GM18951 (cell line): ENCODE results near the gene ZNF365.
"Not testable (repeated sequence)": the region's sequence is repeated elsewhere in the genome, so short reads cannot be mapped to it uniquely, and the experiment has no call there.

Source experiments
- POLR2A ChIP-seq: IDR thresholded peaks from 4 replicates; pipeline ENCODE4 v1.6.1; 2011; ENCODE audit warnings: mild to moderate bottlenecking; ENCODE audit not compliant: insufficient read length, insufficient read depth; ENCODE audit errors: extremely low read depth
- in situ Hi-C: fragments of 300-500 bp; cut with MboI; formaldehyde crosslinking; loops from one replicate; pipeline ENCODE4 v1.12.0; 2022; ENCODE audit warnings: low sequenced_read_pairs, mixed read lengths, inconsistent platforms; ENCODE audit not compliant: unreplicated experiment

Gene ZNF365

GRCh38 chr10:62352356-62352970 is 21.7 kb upstream of the ZNF365 start:
- in situ Hi-C loops: no loop called here
- no peak for TF ChIP-seq POLR2A

- in situ Hi-C loops: no loop called here
- TF ChIP-seq POLR2A: no peak
Measured at GRCh38 chr10:62354916-62355315, 19.3 kb upstream of the ZNF365 start.

GRCh38 chr10:62356447-62356846 is 17.7 kb upstream of the ZNF365 start:
- in situ Hi-C loops: no loop called here
- TF ChIP-seq POLR2A: no peak

- in situ Hi-C loops: not testable (repeated sequence)
Measured at GRCh38 chr10:62358151-62358550, 16.0 kb upstream of the ZNF365 start.

- in situ Hi-C loops: no loop called here
- no peak for TF ChIP-seq POLR2A
Measured at GRCh38 chr10:62373639-62373994, 552 bp upstream of the ZNF365 start.

- TF ChIP-seq POLR2A: no peak
- in situ Hi-C loops: no loop called here
Measured at GRCh38 chr10:62374862-62375710, 917 bp downstream of the ZNF365 start.

GRCh38 chr10:62376071-62377025 is 2.2 kb downstream of the ZNF365 start:
- TF ChIP-seq POLR2A: no peak
- in situ Hi-C loops: no loop called here

DNA sequence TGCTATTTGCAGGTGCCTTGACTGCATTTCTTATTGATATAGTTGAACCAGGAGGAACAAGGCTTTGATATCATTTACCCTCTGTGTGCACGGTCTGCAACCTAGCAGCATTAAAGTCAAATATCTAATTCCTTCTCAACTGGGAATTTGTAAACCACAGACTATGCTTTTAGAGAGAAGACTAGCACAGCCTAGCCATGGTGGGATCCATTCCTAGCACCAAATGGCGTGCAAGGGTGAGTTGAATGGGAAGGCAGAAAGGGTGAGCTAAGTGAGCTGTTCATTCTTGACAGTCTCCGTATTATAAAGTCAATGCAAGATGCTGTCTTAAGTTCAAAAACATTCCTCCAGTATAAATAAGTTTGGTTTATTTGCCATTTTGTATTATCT is 2.9 kb downstream of the ZNF365 start:
- in situ Hi-C loops: no loop called here
- no peak for TF ChIP-seq POLR2A

DNA sequence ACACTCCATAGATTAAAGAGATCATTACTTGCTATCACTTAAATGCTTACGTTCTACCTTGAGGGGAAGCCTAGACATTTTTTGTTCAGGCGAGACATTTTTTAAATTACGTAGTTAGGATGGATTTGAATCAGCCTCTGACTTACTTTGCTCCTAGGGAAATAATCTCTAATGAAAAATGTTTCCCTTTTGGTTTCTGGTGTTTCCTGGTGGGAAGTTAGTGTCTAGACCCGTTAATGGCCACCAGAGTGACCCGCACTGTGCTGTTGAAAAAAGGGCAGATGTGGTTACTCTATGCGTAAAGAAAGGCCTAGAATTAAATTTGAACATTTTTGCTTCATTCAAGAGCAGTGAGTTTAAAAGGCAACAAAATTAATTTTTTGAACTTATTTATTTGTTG is 3.8 kb downstream of the ZNF365 start:
- no peak for TF ChIP-seq POLR2A
- in situ Hi-C loops: no loop called here

DNA sequence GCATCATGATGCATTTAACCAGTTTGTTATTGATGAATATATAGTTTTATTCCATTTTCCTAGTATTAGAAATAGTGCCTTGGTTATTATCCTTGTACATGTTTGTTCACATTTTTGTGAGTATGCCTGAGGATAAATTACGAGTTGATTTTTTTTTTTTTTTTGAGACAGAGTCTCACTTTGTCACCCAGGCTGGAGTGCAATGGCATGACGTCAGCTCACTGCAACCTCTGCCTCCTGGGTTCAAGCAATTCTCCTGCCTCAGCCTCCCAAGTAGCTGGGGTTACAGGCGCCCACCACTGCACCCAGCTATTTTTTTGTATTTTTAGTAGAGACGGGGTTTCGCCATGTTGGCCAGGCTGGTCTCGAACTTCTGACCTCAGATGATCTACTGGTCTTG is 4.7 kb downstream of the ZNF365 start:
- in situ Hi-C loops: not testable (repeated sequence)

GRCh38 chr10:62379394-62379793 is 5.2 kb downstream of the ZNF365 start:
- no peak for TF ChIP-seq POLR2A
- in situ Hi-C loops: no loop called here

GRCh38 chr10:62380016-62380415 is 5.8 kb downstream of the ZNF365 start:
- in situ Hi-C loops: no loop called here
- no peak for TF ChIP-seq POLR2A

GRCh38 chr10:62381385-62382102 is 7.4 kb downstream of the ZNF365 start:
- no peak for TF ChIP-seq POLR2A
- in situ Hi-C loops: no loop called here
